Measurements from ENCODE around the gene ZNF230. TPM values are rescaled to one million over a fixed set of nuclear protein-coding genes. Genes with fewer than 3 reads are reported as not detected.
A peak's percentile ranks its signal among the peaks of the same experiment; 100 is the strongest.

ZNF230 gene
- total and polyA plus RNA-seq, 2 of the 4 experiments (the other 2 are of a cell fraction): 1.5 to 3.4 TPM

DNA sequence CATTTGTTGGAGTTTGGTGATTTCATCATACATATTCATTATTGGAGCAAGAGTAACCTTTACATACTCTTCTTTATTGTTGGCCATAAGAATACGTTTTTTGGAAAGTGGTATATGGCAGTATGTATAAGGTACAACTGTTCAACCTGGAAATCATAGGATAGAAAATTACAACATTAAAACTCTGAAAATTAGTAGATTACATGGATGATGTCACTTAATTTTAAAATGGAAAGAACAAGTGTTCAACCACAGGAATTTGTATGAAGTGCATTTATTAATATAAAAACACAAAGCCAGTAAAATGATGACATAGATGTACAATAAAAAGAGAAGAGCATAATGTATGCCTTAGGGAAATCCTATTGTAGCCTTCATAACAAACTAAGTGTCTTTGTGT, 26.0 kb upstream of the ZNF230 start:
- peaks cover 18% of the 10 kb centered on the region for H3K9me3 ChIP-seq (ENCODE audit: control insufficient read depth, insufficient read depth, low read length)
- H2BK120ac ChIP-seq (ENCODE audit: low read depth, low read length): no peak overlapping the region
- ATAC-seq (ENCODE audit: low read depth): no peak
- H3K4me2 ChIP-seq (ENCODE audit: low read depth, low read length): no peak overlapping the region
- H3K4me3 ChIP-seq (ENCODE audit: insufficient read depth, low read depth, low read length): no peak overlapping the region
- no TSS peak for BruUV-seq (replicated peaks)
- no peak overlapping the region for H3K27ac ChIP-seq (ENCODE audit: insufficient read depth, low read length)
- no peak overlapping the region for H2BK20ac ChIP-seq (ENCODE audit: low read depth, low read length)
- no peak overlapping the region for H3K18ac ChIP-seq (ENCODE audit: low read depth, low read length)
- no peaks in the 10 kb centered on the region for H3K9me1 ChIP-seq (ENCODE audit: insufficient read depth, low read length)
- ChIA-PET POLR2A (ENCODE audit: unreplicated experiment) (no interaction called here), CTCF (no interaction called here)
- H2BK15ac ChIP-seq (ENCODE audit: low read depth, low read length): no peak overlapping the region
- no peaks in the 10 kb centered on the region for H3K4me1 ChIP-seq (ENCODE audit: control insufficient read depth, insufficient read depth, low read length)
- no peaks in the 10 kb centered on the region for H4K20me1 ChIP-seq (ENCODE audit: insufficient read depth, low read length)
- H3K27me3 ChIP-seq (ENCODE audit: control insufficient read depth, insufficient read depth, low read length): no peaks in the 10 kb centered on the region
- intact Hi-C loops (cut with micrococcal nuclease): no loop called here
- no peak overlapping the region for H4K91ac ChIP-seq (ENCODE audit: insufficient read depth, low read depth, low read length)
- dilution Hi-C loops (cut with HindIII; ENCODE audit: low sequenced_read_pairs, unreplicated experiment): no loop called here
- no peak overlapping the region for H3K4ac ChIP-seq (ENCODE audit: low read depth, low read length)
- H3K79me1 ChIP-seq (ENCODE audit: low read depth in 1 of 2, low read length in 2 of 2): no peaks in the 10 kb centered on the region; a peak in 1 of 4 replicates
- TF ChIP-seq MAFK (IDR thresholded peaks at IDR 0.05; ENCODE audit: low read depth, low read length): no peak
- TF ChIP-seq CEBPB (IDR thresholded peaks at IDR 0.05; ENCODE audit: low read depth, low read length): peak; percentile 10; the same call in 1 of the 2 replicates
- H3K9ac ChIP-seq (ENCODE audit: low read depth, low read length): no peak overlapping the region
- DNase-seq: no peak
- H3K23ac ChIP-seq (ENCODE audit: low read depth, low read length): no peak overlapping the region
- H2AK9ac ChIP-seq (replicated peaks; ENCODE audit: low read depth, low read length, poor library complexity): no peak overlapping the region
- H4K5ac ChIP-seq (ENCODE audit: low read depth, low read length): no peak overlapping the region
- no peak overlapping the region for H2BK5ac ChIP-seq (ENCODE audit: low read depth, low read length, poor library complexity, severe bottlenecking)
- no peak overlapping the region for H3K56ac ChIP-seq (ENCODE audit: extremely low read depth, insufficient read depth, low read length)
- in situ Hi-C loops (cut with MboI; ENCODE audit: low sequenced_read_pairs): no loop called here
- H3K14ac ChIP-seq (replicated peaks; ENCODE audit: low read depth, low read length): no peak overlapping the region
- no peak overlapping the region for H2AFZ ChIP-seq (replicated peaks; ENCODE audit: low read length, poor library complexity)
- no peak overlapping the region for H2AK5ac ChIP-seq (ENCODE audit: low read depth, low read length)
- H4K8ac ChIP-seq (ENCODE audit: low read depth in 2 of 2, low read length in 2 of 2): no peak overlapping the region
- no peaks in the 10 kb centered on the region for H3K36me3 ChIP-seq (ENCODE audit: control insufficient read depth, insufficient read depth, low read length)
- WGBS, 2 experiments (ENCODE audit: extremely low coverage in 2 of 2, insufficient read length in 1 of 2): no CpG with 5 or more reads among the region's 1 CpG

All from IMR-90 (cell line).